ENCODE data around the gene GRIK2. TPM values are rescaled to one million over a fixed set of nuclear protein-coding genes. Genes with fewer than 3 reads are reported as not detected.

The GRIK2 gene
- total and polyA plus RNA-seq, 2 donors (not counting 3 experiments of a cell fraction or from before 2014, with no cell fraction given), result not detected

DNA sequence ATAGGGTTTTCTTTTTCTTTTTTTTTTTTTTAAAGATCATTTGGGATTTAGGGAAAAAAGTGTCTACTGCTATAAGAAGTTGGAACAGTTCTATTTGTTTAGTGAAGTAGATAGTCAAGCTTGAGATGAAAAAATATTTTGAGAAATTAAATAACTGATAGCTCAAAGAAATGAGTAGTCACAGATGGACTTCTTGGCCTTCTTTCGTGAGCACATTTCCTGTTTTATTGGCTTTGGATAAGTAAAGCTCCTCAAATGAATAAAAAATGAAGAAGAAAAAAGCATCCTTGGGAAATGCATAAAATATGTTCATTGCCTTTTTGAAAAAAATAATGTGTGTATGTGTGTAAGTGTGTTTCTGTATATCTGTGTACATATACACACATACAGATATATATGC is 515.9 kb downstream of the GRIK2 start:
- H3K27me3 ChIP-seq (ENCODE audit: control insufficient read depth in 2 of 2, insufficient read depth in 2 of 2, low read length in 2 of 2), result no peaks in the 10 kb centered on the region
- FAIRE-seq, result no peak
- no peak for DNase-seq (ENCODE audit: low read depth, low spot score)
- H3K9ac ChIP-seq (replicated peaks; ENCODE audit: extremely low read depth, insufficient read depth, low read length), result no peak overlapping the region
- no peaks in the 10 kb centered on the region for H3K4me1 ChIP-seq (ENCODE audit: control insufficient read depth, extremely low read depth, insufficient read depth, low read length)
- no TSS peak for BruUV-seq (replicated peaks)
- POLR2A ChIA-PET, result no interaction called here
- dilution Hi-C loops (cut with MboI; ENCODE audit: extremely low pct_ligation_motif_present, low sequenced_read_pairs), result no loop called here
- no peaks in the 10 kb centered on the region for H4K20me1 ChIP-seq (replicated peaks; ENCODE audit: control insufficient read depth, extremely low read depth, insufficient read depth, low read length)
- H3K27ac ChIP-seq (ENCODE audit: insufficient read depth, low read depth, low read length), result no peak overlapping the region
- no peak overlapping the region for H3K4me2 ChIP-seq (ENCODE audit: insufficient read depth, low read length)
- no peak for TF ChIP-seq EZH2 (IDR thresholded peaks at IDR 0.05; ENCODE audit: borderline replicate concordance, low read depth, low read length, severe bottlenecking)
- TF ChIP-seq, protein P1, sequence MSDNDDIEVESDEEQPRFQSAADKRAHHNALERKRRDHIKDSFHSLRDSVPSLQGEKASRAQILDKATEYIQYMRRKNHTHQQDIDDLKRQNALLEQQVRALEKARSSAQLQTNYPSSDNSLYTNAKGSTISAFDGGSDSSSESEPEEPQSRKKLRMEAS (IDR thresholded peaks at IDR 0.05; ENCODE audit: insufficient read depth, insufficient read length), result no peak
- no peaks in the 10 kb centered on the region for H3K9me3 ChIP-seq (replicated peaks; ENCODE audit: control insufficient read depth, insufficient read depth, low read length)
- no peak overlapping the region for H2AFZ ChIP-seq (ENCODE audit: low read depth, low read length)
- CTCF ChIA-PET, result no interaction called here
- no peaks in the 10 kb centered on the region for H3K36me3 ChIP-seq (ENCODE audit: control insufficient read depth in 2 of 2, extremely low read depth in 1 of 2, insufficient read depth in 2 of 2, low read length in 2 of 2)
- intact Hi-C loops (cut with micrococcal nuclease), result no loop called here
- H3K9me1 ChIP-seq (replicated peaks; ENCODE audit: control insufficient read depth, extremely low read depth, insufficient read depth, low read length), result no peaks in the 10 kb centered on the region
- no peak overlapping the region for H3K4me3 ChIP-seq (replicated peaks in 1 of 3; ENCODE audit: insufficient read depth in 1 of 3, low read depth in 1 of 3, low read length in 3 of 3)
- H3K79me2 ChIP-seq (ENCODE audit: control insufficient read depth, insufficient read depth, low read length), result no peaks in the 10 kb centered on the region

DNA sequence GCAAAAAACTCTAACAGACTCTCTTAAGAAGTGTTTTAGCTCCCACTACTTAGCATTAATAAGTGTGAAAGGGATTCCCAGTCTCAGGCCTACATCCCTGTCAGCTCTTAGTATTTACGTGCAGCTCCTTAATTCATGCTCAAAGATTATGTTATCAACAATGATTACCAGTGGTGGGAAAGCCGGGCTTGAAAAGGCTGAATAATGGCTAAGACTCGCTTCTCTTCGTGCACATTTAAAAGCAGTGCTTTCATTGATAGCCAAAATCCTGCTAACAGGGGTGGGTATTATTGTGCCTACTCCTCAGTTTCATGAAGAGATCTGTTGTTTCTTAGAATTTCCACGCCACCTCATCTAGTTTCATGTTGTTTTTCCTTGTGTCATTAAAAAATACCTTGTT is 518.8 kb downstream of the GRIK2 start:
- Histone ChIP-seq H3K4me3 (replicated peaks in 1 of 3; ENCODE audit: insufficient read depth in 1 of 3, low read depth in 1 of 3, low read length in 3 of 3) (no peak overlapping the region), H4K20me1 (replicated peaks; ENCODE audit: control insufficient read depth, extremely low read depth, insufficient read depth, low read length) (no peaks in the 10 kb centered on the region), H3K4me1 (ENCODE audit: control insufficient read depth, extremely low read depth, insufficient read depth, low read length) (no peaks in the 10 kb centered on the region), H3K9me1 (replicated peaks; ENCODE audit: control insufficient read depth, extremely low read depth, insufficient read depth, low read length) (no peaks in the 10 kb centered on the region), H3K27ac (ENCODE audit: insufficient read depth, low read depth, low read length) (no peak overlapping the region), H3K9ac (replicated peaks; ENCODE audit: extremely low read depth, insufficient read depth, low read length) (no peak overlapping the region), H3K4me2 (ENCODE audit: insufficient read depth, low read length) (no peak overlapping the region), H3K36me3 (ENCODE audit: control insufficient read depth in 2 of 2, extremely low read depth in 1 of 2, insufficient read depth in 2 of 2, low read length in 2 of 2) (no peaks in the 10 kb centered on the region), H3K27me3 (ENCODE audit: control insufficient read depth in 2 of 2, insufficient read depth in 2 of 2, low read length in 2 of 2) (no peaks in the 10 kb centered on the region), H3K79me2 (ENCODE audit: control insufficient read depth, insufficient read depth, low read length) (no peaks in the 10 kb centered on the region), H2AFZ (ENCODE audit: low read depth, low read length) (no peak overlapping the region), H3K9me3 (replicated peaks; ENCODE audit: control insufficient read depth, insufficient read depth, low read length) (no peaks in the 10 kb centered on the region)
- ChIA-PET CTCF (interaction anchor here (1.6 kb wide), 1 partner anchor 27 kb away, joined by 3 read pairs; no protein-coding TSS in a partner anchor), POLR2A (no interaction called here)
- intact Hi-C loops (cut with micrococcal nuclease) (no loop called here), dilution Hi-C loops (cut with MboI; ENCODE audit: extremely low pct_ligation_motif_present, low sequenced_read_pairs) (no loop called here)
- BruUV-seq (replicated peaks), result no TSS peak
- no peak for FAIRE-seq
- no peak for TF ChIP-seq CTCF (IDR thresholded peaks at IDR 0.05; ENCODE audit: extremely low read depth in 1 of 2, insufficient read depth in 1 of 2, low read depth in 1 of 2, low read length in 2 of 2)
- TF ChIP-seq EZH2 (IDR thresholded peaks at IDR 0.05; ENCODE audit: borderline replicate concordance, low read depth, low read length, severe bottlenecking), result no peak
- TF ChIP-seq, protein P1 (IDR thresholded peaks at IDR 0.05; ENCODE audit: insufficient read depth, insufficient read length), result no peak
- no peak for TF ChIP-seq POLR2AphosphoS5 (IDR thresholded peaks at IDR 0.05; ENCODE audit: insufficient read depth, low read depth, low read length)
- no peak for TF ChIP-seq MYC (IDR thresholded peaks at IDR 0.05; ENCODE audit: low read depth, low read length)
- TF ChIP-seq GATA2 (IDR thresholded peaks at IDR 0.05; ENCODE audit: insufficient read depth, insufficient read length, low read depth, low read length), result no peak
- no peak for TF ChIP-seq JUN (IDR thresholded peaks at IDR 0.05; ENCODE audit: borderline replicate concordance, insufficient read depth, insufficient read length, low read depth)
- TF ChIP-seq POLR2A (IDR thresholded peaks at IDR 0.05; ENCODE audit: low read depth, low read length), result no peak
- no peak for TF ChIP-seq FOS (IDR thresholded peaks at IDR 0.05; ENCODE audit: borderline replicate concordance, insufficient read depth, low read length)
- DNase-seq (ENCODE audit: low read depth, low spot score), result no peak

All from endothelial cell of umbilical vein (primary cell).